PC-9 (cell line): Measurements from ENCODE around the gene VAV2. TPM values are rescaled to one million over a fixed set of nuclear protein-coding genes. Genes with fewer than 3 reads are reported as not detected.

Experiments used
- BruUV-seq: library from RNA; stranded (reverse); fragments of 400-500 nt; replicated peaks from 2 replicates; lab custom pipeline; 2021; lab: Mats Ljungman, UMichigan
- CTCF ChIA-PET: fragments of 300-600 bp; sonication (Branson Sonifier 250); formaldehyde crosslinking; loops from one replicate; lab custom pipeline; 2022; ENCODE audit warnings: antibody characterized with exemption; lab: Charles Lee
- POLR2A ChIA-PET: fragments of 300-600 bp; sonication (Branson Sonifier 250); formaldehyde crosslinking; loops from one replicate; lab custom pipeline; 2022; ENCODE audit warnings: antibody characterized with exemption; ENCODE audit not compliant: unreplicated experiment; lab: Charles Lee
- DNase-seq, 2 experiments: peaks; one replicate each; pipeline versions ENCODE4 v3.0.0 to v3.0.0-alpha.2; 2015 to 2022; ENCODE audit warnings: mixed read lengths in 1 of 2
- H2AFZ ChIP-seq: fragments of 200-600 bp; sonication (generic); 2 replicates; pipeline ENCODE4 v1.8.1; 2017; ENCODE audit warnings: antibody characterized with exemption
- H3F3A ChIP-seq: fragments of 200-600 bp; sonication (generic); 2 replicates; pipeline ENCODE4 v1.8.1; 2017; ENCODE audit warnings: antibody characterized with exemption, mild to moderate bottlenecking, low read depth; ENCODE audit not compliant: insufficient read depth
- H3K27ac ChIP-seq: fragments of 200-600 bp; sonication (generic); 2 replicates; pipeline ENCODE4 v1.6.1; 2016; ENCODE audit warnings: mixed run types
- H3K27me3 ChIP-seq: fragments of 200-600 bp; sonication (generic); 2 replicates; pipeline ENCODE4 v1.6.1; 2016; ENCODE audit warnings: low read depth, mixed run types; ENCODE audit not compliant: insufficient read depth
- H3K36me3 ChIP-seq: fragments of 200-600 bp; sonication (generic); 2 replicates; pipeline ENCODE4 v1.6.1; 2016; ENCODE audit warnings: low read depth, mixed run types
- H3K4me1 ChIP-seq: fragments of 200-600 bp; sonication (generic); replicated peaks from 2 replicates; pipeline ENCODE4 v1.6.1; 2016; ENCODE audit warnings: mixed run types; ENCODE audit not compliant: insufficient read depth
- H3K4me2 ChIP-seq: fragments of 200-600 bp; sonication (generic); 2 replicates; pipeline ENCODE4 v1.6.1; 2017; ENCODE audit warnings: mixed run types
- H3K4me3 ChIP-seq: fragments of 200-600 bp; sonication (generic); 2 replicates; pipeline ENCODE4 v1.6.1; 2016; ENCODE audit warnings: mixed run types
- H3K79me2 ChIP-seq: fragments of 200-600 bp; sonication (generic); 2 replicates; pipeline ENCODE4 v1.6.1; 2017; ENCODE audit warnings: low read depth, mixed run types
- H3K9me2 ChIP-seq: fragments of 200-600 bp; sonication (generic); 2 replicates; pipeline ENCODE4 v1.8.1; 2017; ENCODE audit warnings: mild to moderate bottlenecking; ENCODE audit not compliant: insufficient read depth
- H3K9me3 ChIP-seq: fragments of 200-600 bp; sonication (generic); 2 replicates; pipeline ENCODE4 v1.8.1; 2016; ENCODE audit warnings: low read depth; ENCODE audit not compliant: insufficient read depth
- H4K20me1 ChIP-seq: fragments of 200-600 bp; sonication (generic); 2 replicates; pipeline ENCODE4 v1.8.1; 2017; ENCODE audit not compliant: insufficient read depth
- CTCF ChIP-seq: fragments of 200-600 bp; sonication (generic); conservative IDR thresholded peaks from 2 replicates; pipeline ENCODE4 v1.6.1; 2017; ENCODE audit warnings: mixed run types, antibody characterized with exemption, mild to moderate bottlenecking, moderate library complexity
- EZH2 ChIP-seq: fragments of 200-600 bp; sonication (generic); IDR thresholded peaks from 2 replicates; pipeline ENCODE4 v1.8.0; 2017; ENCODE audit warnings: antibody characterized with exemption, low read depth
- intact Hi-C: fragments of 100-400 bp; cut with micrococcal nuclease; formaldehyde crosslinking; loops from one replicate; pipeline ENCODE4 v1.10.0; 2022; ENCODE audit not compliant: unreplicated experiment
- total RNA-seq: library from RNA; stranded (reverse); gene quantifications from 2 replicates; pipeline ENCODE4 v1.2.3, GENCODE V29; 2021

The VAV2 gene
- total RNA-seq, 1 experiment from 2014 or later = 36.5 TPM

GRCh38 chr9:133760713-133761290 lies 231.3 kb downstream of the VAV2 start:
- TF ChIP-seq CTCF = no peak
- TF ChIP-seq EZH2 = no peak
- ChIA-PET POLR2A (interaction anchor here (0.6 kb wide), 1 partner anchor 360 kb away, joined by 3 read pairs; no protein-coding TSS in a partner anchor), CTCF (no interaction called here)
- H3K27me3 ChIP-seq = no peaks in the 10 kb centered on the region
- H3K27ac ChIP-seq = no peak overlapping the region
- no peaks in the 10 kb centered on the region for H3K9me2 ChIP-seq
- no peak overlapping the region for H3K4me2 ChIP-seq
- no peaks in the 10 kb centered on the region for H4K20me1 ChIP-seq
- DNase-seq = no peak
- H3K79me2 ChIP-seq = no peaks in the 10 kb centered on the region
- 0 out of 2 replicates have a peak, but pooled peaks cover 5% of the 10 kb centered on the region for H3K36me3 ChIP-seq
- H2AFZ ChIP-seq = no peak overlapping the region
- H3K4me3 ChIP-seq = no peak overlapping the region
- H3F3A ChIP-seq = peaks cover 3% of the 10 kb centered on the region; the same call in 1 of the 2 replicates
- BruUV-seq = no TSS peak
- H3K9me3 ChIP-seq = no peaks in the 10 kb centered on the region
- intact Hi-C loops = no loop called here
- H3K4me1 ChIP-seq = no peaks in the 10 kb centered on the region

GRCh38 chr9:133759946-133760345 lies 232.2 kb downstream of the VAV2 start:
- Histone ChIP-seq H3K79me2 (no peaks in the 10 kb centered on the region), H3K4me1 (no peaks in the 10 kb centered on the region), H3K9me2 (no peaks in the 10 kb centered on the region), H3K27ac (no peak overlapping the region), H3K36me3 (0 out of 2 replicates have a peak, but pooled peaks cover 5% of the 10 kb centered on the region), H3K4me3 (no peak overlapping the region), H3K9me3 (no peaks in the 10 kb centered on the region), H2AFZ (no peak overlapping the region), H4K20me1 (no peaks in the 10 kb centered on the region), H3K4me2 (no peak overlapping the region), H3K27me3 (no peaks in the 10 kb centered on the region), H3F3A (peaks cover 3% of the 10 kb centered on the region; the same call in 1 of the 2 replicates)
- DNase-seq = no peak
- TF ChIP-seq CTCF (no peak), EZH2 (no peak)
- BruUV-seq = no TSS peak
- intact Hi-C loops = no loop called here
- POLR2A ChIA-PET = no interaction called here
- CTCF ChIA-PET = no interaction called here

- Histone ChIP-seq H3K79me2 (no peaks in the 10 kb centered on the region), H3K36me3 (0 out of 2 replicates have a peak, but pooled peaks cover 5% of the 10 kb centered on the region), H3K4me3 (no peak overlapping the region), H3K27me3 (no peaks in the 10 kb centered on the region), H3K27ac (no peak overlapping the region), H3K4me1 (no peaks in the 10 kb centered on the region), H3K9me2 (no peaks in the 10 kb centered on the region), H3F3A (peaks cover 3% of the 10 kb centered on the region; the same call in 1 of the 2 replicates), H3K4me2 (no peak overlapping the region), H3K9me3 (no peaks in the 10 kb centered on the region), H4K20me1 (no peaks in the 10 kb centered on the region), H2AFZ (no peak overlapping the region)
- CTCF ChIA-PET = interaction anchor here (0.6 kb wide), 1 partner anchor 354 kb away, joined by 3 read pairs; no protein-coding TSS in a partner anchor
- DNase-seq = no peak
- no TSS peak for BruUV-seq
- intact Hi-C loops = no loop called here
- TF ChIP-seq CTCF = no peak
- no peak for TF ChIP-seq EZH2
- POLR2A ChIA-PET = no interaction called here
Measured at GRCh38 chr9:133759146-133759900, 232.8 kb downstream of the VAV2 start.
